UCSD-AML1 (cell line): ENCODE data around the gene APOOL.
"Not testable (repeated sequence)": the region's sequence is repeated elsewhere in the genome, so short reads cannot be mapped to it uniquely, and the experiment has no call there.

Experiments used
- DNase-seq: peaks from one replicate; lab custom pipeline; 2025; ENCODE audit not compliant: unreplicated experiment; lab: John Stamatoyannopoulos, UW

Gene APOOL

DNA sequence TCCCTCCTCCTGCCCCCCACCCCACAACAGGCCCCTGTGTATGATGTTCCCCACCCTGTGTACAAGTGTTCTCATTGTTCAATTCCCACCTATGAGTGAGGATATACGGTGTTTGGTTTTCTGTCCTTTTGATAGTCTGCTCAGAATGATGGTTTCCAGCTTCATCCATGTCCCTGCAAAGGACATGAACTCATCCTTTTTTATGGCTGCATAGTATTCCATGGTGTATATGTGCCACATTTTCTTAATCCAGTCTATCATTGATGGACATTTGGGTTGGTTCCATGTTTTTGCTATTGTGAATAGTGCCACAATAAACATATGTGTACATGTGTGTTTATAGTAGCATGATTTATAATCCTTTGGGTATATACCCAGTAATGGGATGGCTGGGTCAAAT, 73.6 kb downstream of the APOOL start:
- DNase-seq: not testable (repeated sequence)

DNA sequence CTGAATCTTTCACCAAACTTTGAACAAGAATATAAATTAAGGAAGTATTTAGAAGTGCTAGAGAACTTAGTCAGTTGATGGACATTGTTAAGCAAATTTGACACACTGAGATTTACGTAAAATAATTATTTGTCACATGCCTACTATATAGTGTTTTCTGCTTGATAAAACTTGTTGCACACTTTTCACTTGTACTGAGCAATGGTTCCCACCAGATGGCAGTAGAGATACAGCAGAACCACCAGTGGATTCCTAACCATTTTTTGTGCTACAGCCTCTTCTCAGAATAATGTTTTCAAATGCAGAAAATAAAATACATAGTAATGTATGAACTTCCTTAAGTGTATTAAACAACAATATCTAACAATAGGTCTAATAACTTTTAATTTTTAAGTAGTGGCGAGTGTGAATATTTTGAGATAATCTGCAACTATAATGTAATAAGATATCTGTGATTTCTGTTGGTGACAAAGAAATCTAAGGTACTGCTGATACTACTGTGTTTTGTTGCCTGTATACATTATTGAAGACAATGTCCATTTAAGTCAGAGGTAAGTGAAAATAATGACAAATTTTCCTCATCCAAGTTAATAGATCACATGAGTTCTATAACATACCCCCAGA, 81.2 kb downstream of the APOOL start:
- DNase-seq: no peak

GRCh38 chrX:85089321-85089840, 85.7 kb downstream of the APOOL start:
- DNase-seq: no peak

DNA sequence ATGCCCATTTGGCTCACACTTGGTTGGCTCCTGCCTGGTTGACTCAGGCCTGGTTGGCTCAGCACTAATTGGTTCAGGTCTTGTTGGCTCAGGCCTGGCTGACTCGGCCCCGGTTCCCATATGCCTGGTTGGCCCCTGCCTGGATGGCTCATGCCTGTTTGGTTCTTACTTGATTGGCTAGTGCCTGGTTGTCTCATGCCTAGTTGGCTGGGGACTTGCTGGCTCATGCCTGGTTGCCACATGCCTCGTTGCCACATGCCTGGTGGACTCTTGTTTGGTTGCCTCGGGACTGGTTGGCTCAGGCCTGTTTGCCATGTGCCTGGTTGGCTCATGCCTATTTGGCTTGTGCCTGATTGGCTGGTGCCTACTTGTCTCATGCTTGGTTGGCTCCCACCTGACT, 103.7 kb downstream of the APOOL start:
- no peak for DNase-seq

DNA sequence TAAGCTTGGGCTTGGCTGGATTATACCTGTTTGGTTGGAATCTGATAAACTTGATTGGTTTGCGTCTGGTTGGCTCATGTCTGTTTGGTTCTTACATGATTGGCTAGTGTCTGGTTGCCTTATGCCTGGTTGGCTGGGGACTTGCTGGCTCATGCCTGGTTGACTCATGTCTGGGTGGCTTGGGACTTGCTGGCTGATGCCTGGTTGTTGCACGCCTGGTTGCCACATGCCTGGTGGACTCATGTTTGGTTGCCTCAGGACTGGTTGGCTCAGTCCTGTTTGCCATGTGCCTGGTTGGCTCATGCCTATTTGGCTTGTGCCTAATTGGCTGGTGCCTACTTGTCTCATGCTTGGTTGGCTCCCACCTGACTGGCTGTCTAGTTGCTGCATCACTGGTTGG, 104.5 kb downstream of the APOOL start:
- DNase-seq: no peak

- peak; percentile 9 for DNase-seq
These were observed 105.6 kb downstream of the APOOL start for GRCh38 chrX:85109235-85109634.

DNA sequence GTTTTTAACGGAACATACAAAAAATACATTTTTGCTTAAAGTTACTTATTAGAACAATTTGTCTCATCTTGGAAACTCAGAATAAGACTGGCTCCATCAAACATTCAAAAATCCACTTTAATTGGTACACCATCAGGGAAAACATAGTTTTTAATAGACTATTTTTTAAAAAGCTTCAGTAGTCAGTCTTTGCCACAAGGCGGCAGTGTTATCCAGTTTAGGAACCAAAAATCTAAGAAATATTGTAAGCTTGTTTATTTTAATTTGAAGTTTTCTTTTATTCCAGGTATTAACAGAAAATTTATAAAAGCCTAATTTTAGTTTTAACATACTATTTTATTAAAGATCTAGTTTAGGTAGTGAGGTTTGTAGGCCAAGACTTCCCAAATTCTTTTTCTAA, 107.7 kb downstream of the APOOL start:
- no peak for DNase-seq

- no peak for DNase-seq
These were observed 108.6 kb downstream of the APOOL start for GRCh38 chrX:85112293-85112692.

GRCh38 chrX:85113746-85114145, 110.1 kb downstream of the APOOL start:
- DNase-seq: no peak

DNA sequence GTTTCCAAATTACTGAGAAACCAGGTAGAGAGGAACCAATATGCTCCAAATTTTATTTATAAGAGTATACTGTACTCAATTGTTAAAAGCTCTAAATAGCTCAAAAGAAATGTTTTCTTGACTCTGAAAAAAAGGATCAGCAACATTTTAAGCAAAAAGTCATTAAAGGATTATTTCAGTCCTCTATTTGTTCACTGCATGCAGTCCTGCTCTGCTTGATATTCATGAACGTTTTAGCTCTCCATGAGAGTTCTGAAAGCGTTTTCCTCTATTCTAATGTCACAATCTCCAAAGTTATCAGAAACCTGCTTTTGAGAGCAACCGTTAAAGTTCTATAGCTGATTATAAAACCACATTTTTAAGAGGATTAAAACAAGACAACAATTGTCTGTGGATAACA, 110.5 kb downstream of the APOOL start:
- DNase-seq: no peak

DNA sequence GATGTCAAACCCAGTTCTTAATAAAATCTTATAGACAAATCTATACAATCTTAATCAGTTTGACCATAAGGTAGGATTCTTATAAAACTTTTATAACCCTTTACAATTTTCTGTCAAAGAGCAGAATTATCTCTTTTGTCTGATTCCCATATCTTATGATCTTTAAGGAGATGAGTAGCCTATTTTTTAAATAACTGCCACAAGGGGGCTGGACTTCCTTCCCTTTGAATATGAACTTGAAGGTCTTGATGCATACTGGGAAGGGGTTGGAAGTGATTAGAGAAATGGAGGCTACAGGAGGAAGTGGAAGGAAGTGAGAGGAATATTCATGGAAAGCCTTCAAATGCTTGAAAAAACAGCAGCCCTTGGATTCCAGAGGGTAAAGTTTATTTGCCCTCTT, 111.1 kb downstream of the APOOL start:
- no peak for DNase-seq

- no peak for DNase-seq
These were observed 111.6 kb downstream of the APOOL start for GRCh38 chrX:85115252-85115651.

GRCh38 chrX:85136409-85136808, 132.7 kb downstream of the APOOL start:
- DNase-seq: no peak

- no peak for DNase-seq
These were observed 135.7 kb downstream of the APOOL start for GRCh38 chrX:85139422-85139821.

- no peak for DNase-seq
These were observed 137.3 kb downstream of the APOOL start for GRCh38 chrX:85140964-85141363.
